ENCODE measurements around the gene SAFB. TPM values are rescaled to one million over a fixed set of nuclear protein-coding genes. Genes with fewer than 3 reads are reported as not detected.

Gene SAFB
- total RNA-seq, 1 experiment from 2014 or later: 68.7 TPM

- Histone ChIP-seq H4K20me1 (ENCODE audit: insufficient read depth) (peaks cover 8% of the 10 kb centered on the region), H3K4me3 (no peak overlapping the region), H3K27me3 (ENCODE audit: insufficient read depth, low read depth) (no peaks in the 10 kb centered on the region), H3K9me3 (ENCODE audit: insufficient read depth, low read depth) (no peaks in the 10 kb centered on the region), H3K36me3 (ENCODE audit: low read depth) (no peaks in the 10 kb centered on the region; the same call in 1 of the 2 replicates), H3F3A (ENCODE audit: insufficient read depth, low read depth) (peaks cover 6% of the 10 kb centered on the region; the same call in 1 of the 2 replicates), H2AFZ (no peak overlapping the region), H3K79me2 (ENCODE audit: low read depth) (no peaks in the 10 kb centered on the region), H3K4me1 (replicated peaks; ENCODE audit: insufficient read depth) (no peaks in the 10 kb centered on the region), H3K9me2 (ENCODE audit: insufficient read depth) (no peaks in the 10 kb centered on the region), H3K27ac (no peak overlapping the region), H3K4me2 (no peak overlapping the region)
- no TSS peak for BruUV-seq (replicated peaks)
- intact Hi-C loops (cut with micrococcal nuclease; ENCODE audit: unreplicated experiment): no loop called here
- ChIA-PET POLR2A (ENCODE audit: unreplicated experiment) (no interaction called here), CTCF (no interaction called here)
- no peak for TF ChIP-seq CTCF (conservative IDR thresholded peaks at IDR 0.05)
- no peak for TF ChIP-seq EZH2 (IDR thresholded peaks at IDR 0.05; ENCODE audit: low read depth)
- DNase-seq: no peak
These were observed 81.2 kb downstream of the SAFB start for GRCh38 chr19:5703819-5704818.

- TF ChIP-seq EZH2 (IDR thresholded peaks at IDR 0.05; ENCODE audit: low read depth): no peak
- TF ChIP-seq CTCF (conservative IDR thresholded peaks at IDR 0.05): no peak
- Histone ChIP-seq H3F3A (ENCODE audit: insufficient read depth, low read depth) (no peaks in the 10 kb centered on the region), H3K9me2 (ENCODE audit: insufficient read depth) (no peaks in the 10 kb centered on the region), H3K9me3 (ENCODE audit: insufficient read depth, low read depth) (no peaks in the 10 kb centered on the region), H3K4me1 (replicated peaks; ENCODE audit: insufficient read depth) (no peaks in the 10 kb centered on the region), H3K79me2 (ENCODE audit: low read depth) (no peaks in the 10 kb centered on the region), H3K4me2 (no peak overlapping the region), H3K4me3 (no peak overlapping the region), H4K20me1 (ENCODE audit: insufficient read depth) (peaks cover 9% of the 10 kb centered on the region; the same call in 1 of the 2 replicates), H3K27me3 (ENCODE audit: insufficient read depth, low read depth) (no peaks in the 10 kb centered on the region), H2AFZ (no peak overlapping the region), H3K36me3 (ENCODE audit: low read depth) (no peaks in the 10 kb centered on the region; the same call in 1 of the 2 replicates), H3K27ac (no peak overlapping the region)
- CTCF ChIA-PET: no interaction called here
- POLR2A ChIA-PET (ENCODE audit: unreplicated experiment): no interaction called here
- BruUV-seq (replicated peaks): no TSS peak
- DNase-seq: no peak
- intact Hi-C loops (cut with micrococcal nuclease; ENCODE audit: unreplicated experiment): no loop called here
These were observed 82.7 kb downstream of the SAFB start for GRCh38 chr19:5705552-5705951.

GRCh38 chr19:5706876-5707573, 84.1 kb downstream of the SAFB start:
- Histone ChIP-seq H3K9me3 (ENCODE audit: insufficient read depth, low read depth) (no peaks in the 10 kb centered on the region), H3K4me1 (replicated peaks; ENCODE audit: insufficient read depth) (no peaks in the 10 kb centered on the region), H3K27me3 (ENCODE audit: insufficient read depth, low read depth) (no peaks in the 10 kb centered on the region), H3K36me3 (ENCODE audit: low read depth) (no peaks in the 10 kb centered on the region), H3K79me2 (ENCODE audit: low read depth) (no peaks in the 10 kb centered on the region), H3K9me2 (ENCODE audit: insufficient read depth) (no peaks in the 10 kb centered on the region), H3K27ac (no peak overlapping the region), H3K4me3 (no peak overlapping the region), H4K20me1 (ENCODE audit: insufficient read depth) (peaks cover 9% of the 10 kb centered on the region; the same call in 1 of the 2 replicates), H2AFZ (no peak overlapping the region), H3K4me2 (no peak overlapping the region), H3F3A (ENCODE audit: insufficient read depth, low read depth) (no peaks in the 10 kb centered on the region)
- BruUV-seq (replicated peaks): no TSS peak
- no peak for DNase-seq
- TF ChIP-seq CTCF (conservative IDR thresholded peaks at IDR 0.05) (no peak), EZH2 (IDR thresholded peaks at IDR 0.05; ENCODE audit: low read depth) (no peak)
- intact Hi-C loops (cut with micrococcal nuclease; ENCODE audit: unreplicated experiment): no loop called here
- ChIA-PET CTCF (no interaction called here), POLR2A (ENCODE audit: unreplicated experiment) (interaction anchor here (0.6 kb wide), 1 partner anchor 9 kb away, joined by 9 read pairs; no protein-coding TSS in a partner anchor)

All from PC-9 (cell line).